Measurements from ENCODE around the gene ACVRL1.

DNA sequence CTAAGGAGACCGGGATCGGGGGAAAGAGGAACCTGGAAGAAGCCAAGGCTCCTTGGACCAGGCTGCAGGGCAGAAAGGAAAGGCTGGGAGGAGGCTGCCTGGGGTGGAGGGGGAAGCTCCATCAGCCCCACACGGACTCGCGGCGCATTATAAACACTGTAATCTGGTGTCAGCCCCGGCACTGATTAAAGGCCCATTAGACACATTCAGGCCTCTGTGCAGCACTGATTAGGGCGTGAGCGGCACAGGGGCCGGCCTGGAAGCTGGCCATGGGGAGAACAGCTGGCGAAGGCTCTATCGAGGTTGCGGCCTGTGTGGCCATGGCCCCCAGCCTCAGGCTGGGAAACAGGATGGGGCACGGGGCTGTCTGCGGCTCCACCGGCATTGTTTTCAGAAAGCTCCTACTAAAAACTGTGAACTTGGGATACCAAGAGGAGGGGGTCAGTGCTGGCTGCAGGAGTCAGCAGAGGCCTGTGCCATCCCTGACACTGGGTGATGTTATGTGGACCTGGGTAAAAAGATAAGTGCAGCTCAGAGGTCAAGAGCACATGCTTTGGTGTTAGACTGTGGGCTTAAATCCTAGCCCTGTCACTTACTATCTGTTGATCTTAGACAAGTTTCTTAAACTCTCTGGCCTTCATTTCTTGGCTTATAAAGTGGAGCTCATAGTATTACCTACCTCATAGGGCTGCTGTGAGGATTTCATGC, 10.6 kb downstream of the ACVRL1 start:
- TF ChIP-seq FOXM1 (IDR thresholded peaks at IDR 0.05; ENCODE audit: borderline replicate concordance), result no peak
- TF ChIP-seq FOXA1 (IDR thresholded peaks at IDR 0.05), result no peak
- no peak for TF ChIP-seq ZNF384 (IDR thresholded peaks at IDR 0.05)
- no peak for TF ChIP-seq SP1 (IDR thresholded peaks at IDR 0.05)

All from HEK293T (cell line).